Activated naive CD4-positive, alpha-beta T cell treated with anti-CD3 and anti-CD28 coated beads, Interleukin-2, amount 10 ng/mL, durations not matched to agents 7 days and 5 days (primary cell): ENCODE data around the gene CD19.
A peak's percentile ranks its signal among the peaks of the same experiment; 100 is the strongest.
"Not testable (repeated sequence)": the region's sequence is repeated elsewhere in the genome, so short reads cannot be mapped to it uniquely, and the experiment has no call there.

Experiments used
- CTCF ChIA-PET: fragments of 350-600 bp; sonication (Branson Sonifier 250); formaldehyde crosslinking; loops from one replicate; lab custom pipeline; 2021; ENCODE audit warnings: antibody characterized with exemption; lab: Charles Lee
- DNase-seq: peaks from one replicate; pipeline ENCODE4 v3.0.0-alpha.2; 2020
- H3K27ac Mint-ChIP-seq: one replicate; pipeline ENCODE4 v1.8.0; 2021; ENCODE audit warnings: mild to moderate bottlenecking, moderate library complexity, mixed read lengths
- H3K27me3 Mint-ChIP-seq: one replicate; pipeline ENCODE4 v1.8.0; 2021; ENCODE audit warnings: mild to moderate bottlenecking, mixed read lengths
- H3K36me3 Mint-ChIP-seq: one replicate; pipeline ENCODE4 v1.8.0; 2021; ENCODE audit warnings: mixed read lengths
- H3K4me1 Mint-ChIP-seq: one replicate; pipeline ENCODE4 v1.8.0; 2021; ENCODE audit warnings: mixed read lengths
- H3K4me3 Mint-ChIP-seq: one replicate; pipeline ENCODE4 v1.8.0; 2021; ENCODE audit warnings: mild to moderate bottlenecking, moderate library complexity, mixed read lengths
- H3K9me3 Mint-ChIP-seq: one replicate; pipeline ENCODE4 v1.8.0; 2021; ENCODE audit warnings: mixed read lengths

Gene CD19

DNA sequence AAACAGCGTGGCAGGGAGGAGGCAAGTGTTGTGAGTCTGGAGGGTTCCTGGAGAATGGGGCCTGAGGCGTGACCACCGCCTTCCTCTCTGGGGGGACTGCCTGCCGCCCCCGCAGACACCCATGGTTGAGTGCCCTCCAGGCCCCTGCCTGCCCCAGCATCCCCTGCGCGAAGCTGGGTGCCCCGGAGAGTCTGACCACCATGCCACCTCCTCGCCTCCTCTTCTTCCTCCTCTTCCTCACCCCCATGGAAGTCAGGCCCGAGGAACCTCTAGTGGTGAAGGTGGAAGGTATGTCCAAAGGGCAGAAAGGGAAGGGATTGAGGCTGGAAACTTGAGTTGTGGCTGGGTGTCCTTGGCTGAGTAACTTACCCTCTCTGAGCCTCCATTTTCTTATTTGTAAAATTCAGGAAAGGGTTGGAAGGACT lies at the start of gene CD19:
TSS of gene CD19 (plus strand) at position 171 of the 425 bp plus-strand sequence. CDS start at position 201, 30 bp downstream.
- CTCF ChIA-PET: interaction anchor here (1.8 to 2.2 kb wide), 2 partner anchors 13 to 58 kb away, joined by 4 to 7 read pairs; no protein-coding TSS in a partner anchor
- Mint-ChIP-seq H3K36me3 (no peaks in the 10 kb centered on the region), H3K4me1 (peaks cover 34% of the 10 kb centered on the region), H3K4me3 (no peak within 1 kb of the TSS), H3K27ac (peak within 1 kb of the TSS; percentile 35), H3K27me3 (peaks cover 14% of the 10 kb centered on the region), H3K9me3 (no peaks in the 10 kb centered on the region)
- no peak for DNase-seq

DNA sequence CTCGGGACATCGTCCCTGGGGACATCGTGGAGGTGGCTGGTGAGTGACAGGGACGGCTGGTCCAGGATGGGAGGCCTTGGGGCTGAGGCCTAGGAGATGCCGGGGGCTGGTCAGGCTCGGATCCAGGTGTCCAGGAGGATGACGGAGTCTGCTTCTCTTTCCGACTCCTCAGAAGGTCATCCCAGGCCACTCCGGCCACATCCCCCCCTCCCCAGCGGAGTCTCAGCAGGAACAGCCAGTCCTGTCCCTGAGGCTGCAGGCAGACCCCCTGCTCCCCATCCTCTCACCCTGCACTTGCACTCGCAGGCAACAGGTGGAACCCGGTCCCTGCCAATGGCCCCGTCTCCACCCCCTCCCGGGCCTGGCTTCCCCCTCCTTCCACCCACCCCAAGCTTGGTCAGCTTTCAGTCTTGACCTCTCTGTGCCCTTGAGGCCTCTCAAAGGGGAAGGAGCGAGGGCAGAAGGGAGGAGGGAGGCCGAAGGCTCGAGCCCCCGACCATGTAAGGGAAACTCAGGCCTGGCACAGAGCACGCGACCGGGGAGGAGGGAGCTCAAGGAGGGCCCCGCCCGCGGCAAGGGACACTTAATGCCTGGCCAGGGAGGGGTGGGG lies 49.1 kb upstream of the CD19 start:
- Mint-ChIP-seq H3K27ac (no peak overlapping the region), H3K9me3 (no peaks in the 10 kb centered on the region), H3K4me3 (no peak overlapping the region), H3K4me1 (peaks cover 30% of the 10 kb centered on the region), H3K27me3 (peaks cover 10% of the 10 kb centered on the region), H3K36me3 (no peaks in the 10 kb centered on the region)
- DNase-seq: no peak
- CTCF ChIA-PET: no interaction called here

DNA sequence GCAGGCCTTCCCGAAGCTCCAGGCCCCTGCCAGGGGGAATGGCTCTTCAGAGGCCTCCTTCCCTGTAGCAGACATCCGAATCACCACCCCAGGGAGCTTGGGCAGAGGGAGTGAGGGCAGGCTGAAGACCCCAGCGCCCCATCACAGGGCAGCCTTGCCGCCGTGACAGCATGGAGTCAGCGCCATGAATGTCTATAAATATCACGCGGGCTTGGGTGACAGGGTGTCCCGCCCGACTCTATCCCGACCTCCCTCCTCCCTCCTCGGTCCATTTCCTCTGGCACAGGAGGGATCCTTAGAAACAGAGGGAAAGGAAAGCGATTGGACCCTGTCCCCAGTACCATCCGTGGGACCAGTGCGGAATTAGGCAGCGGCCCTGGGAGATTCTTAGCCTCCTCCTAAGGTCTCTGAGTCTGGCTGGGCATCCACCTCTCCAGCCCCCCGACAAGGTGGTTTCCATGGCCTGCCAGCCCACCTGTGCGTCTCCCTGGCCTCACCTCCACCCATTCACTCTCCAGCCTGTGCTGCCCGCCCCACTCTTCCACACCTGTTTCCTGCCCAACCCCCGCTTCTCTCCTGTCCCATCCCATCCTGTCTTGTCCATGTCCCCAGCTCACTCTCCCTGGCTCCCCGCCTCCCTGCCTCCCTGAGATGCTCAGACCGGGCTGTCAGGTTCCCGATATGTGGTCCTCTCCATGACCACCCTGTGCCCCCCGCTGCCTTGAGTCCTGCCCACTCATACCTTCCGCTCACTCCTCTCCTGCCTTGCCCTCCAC lies 48.4 kb upstream of the CD19 start:
- Mint-ChIP-seq H3K9me3 (no peaks in the 10 kb centered on the region), H3K36me3 (no peaks in the 10 kb centered on the region), H3K27me3 (peaks cover 10% of the 10 kb centered on the region), H3K27ac (peak overlapping the region; percentile 9), H3K4me1 (peaks cover 25% of the 10 kb centered on the region), H3K4me3 (no peak overlapping the region)
- CTCF ChIA-PET: no interaction called here
- DNase-seq: no peak

DNA sequence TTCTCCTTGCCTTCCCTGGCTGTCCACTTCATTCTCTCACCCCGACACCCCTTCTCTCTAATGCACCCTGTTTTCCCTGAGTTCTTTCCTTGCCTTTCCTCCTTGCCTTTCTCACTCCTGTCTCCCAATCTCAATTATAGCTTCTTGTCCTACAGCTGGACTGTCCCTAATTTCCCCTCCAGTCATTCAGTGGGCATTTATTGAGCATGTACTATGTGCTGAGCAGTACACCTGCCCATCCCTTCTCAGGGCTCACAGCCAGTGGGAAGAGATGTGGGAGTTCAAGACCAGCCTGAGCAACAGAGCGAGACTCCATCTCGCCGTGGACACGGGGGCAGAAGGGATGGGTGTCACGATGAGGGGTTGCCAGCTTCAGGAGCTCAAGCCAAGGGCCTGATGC lies 47.7 kb upstream of the CD19 start:
- H3K27me3 Mint-ChIP-seq: peaks cover 10% of the 10 kb centered on the region
- H3K36me3 Mint-ChIP-seq: no peaks in the 10 kb centered on the region
- H3K27ac Mint-ChIP-seq: no peak overlapping the region
- H3K9me3 Mint-ChIP-seq: no peaks in the 10 kb centered on the region
- H3K4me1 Mint-ChIP-seq: peaks cover 19% of the 10 kb centered on the region
- H3K4me3 Mint-ChIP-seq: no peak overlapping the region
- no peak for DNase-seq
- CTCF ChIA-PET: interaction anchor here (0.7 kb wide), 1 partner anchor 11 kb away, joined by 3 read pairs; no protein-coding TSS in a partner anchor

DNA sequence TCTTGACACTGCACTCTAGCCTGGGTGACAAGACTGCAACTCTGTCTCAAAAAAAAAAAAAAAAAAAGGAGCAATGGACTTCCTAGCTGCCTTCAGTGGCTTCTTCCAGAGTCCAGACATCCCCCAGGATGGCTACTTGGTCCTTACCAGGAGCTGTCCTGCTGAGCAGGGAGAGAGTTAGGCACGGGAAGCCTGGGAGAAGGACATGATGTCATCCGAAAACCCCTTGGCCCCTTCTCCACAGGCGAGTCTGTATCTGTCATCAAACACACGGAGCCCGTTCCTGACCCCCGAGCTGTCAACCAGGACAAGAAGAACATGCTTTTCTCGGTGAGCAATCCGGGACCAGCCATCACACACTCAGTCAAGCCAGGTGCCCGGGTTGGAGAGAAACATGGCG lies 44.8 kb upstream of the CD19 start:
- Mint-ChIP-seq H3K4me3 (no peak overlapping the region), H3K4me1 (no peaks in the 10 kb centered on the region), H3K36me3 (no peaks in the 10 kb centered on the region), H3K27me3 (peaks cover 5% of the 10 kb centered on the region), H3K9me3 (no peaks in the 10 kb centered on the region), H3K27ac (no peak overlapping the region)
- CTCF ChIA-PET: no interaction called here
- DNase-seq: no peak

DNA sequence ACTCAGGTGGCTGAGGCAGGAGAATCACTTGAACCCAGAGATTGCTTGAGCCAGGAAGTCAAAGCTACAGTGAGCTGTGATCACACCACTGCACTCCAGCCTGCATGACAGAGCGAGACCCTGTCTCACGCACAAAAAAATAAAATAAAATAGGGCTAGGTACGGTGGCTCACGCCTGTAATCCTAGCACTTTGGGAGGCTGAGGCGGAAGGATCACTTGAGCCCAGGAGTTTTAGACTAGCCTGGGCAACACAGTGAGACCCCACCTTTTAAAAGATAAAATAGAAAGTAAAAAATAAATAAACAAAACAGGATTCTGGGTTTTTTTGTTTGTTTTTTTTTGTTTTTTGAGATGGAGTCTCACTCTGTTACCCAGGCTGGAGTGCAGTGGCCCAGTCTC lies 41.4 kb upstream of the CD19 start:
- H3K4me1 Mint-ChIP-seq, DNase-seq, CTCF ChIA-PET: not testable (repeated sequence)

GRCh38 chr16:28891964-28892890 lies 39.5 kb upstream of the CD19 start:
- DNase-seq: no peak
- no peaks in the 10 kb centered on the region for H3K4me1 Mint-ChIP-seq
- H3K27me3 Mint-ChIP-seq: no peaks in the 10 kb centered on the region
- H3K27ac Mint-ChIP-seq: no peak overlapping the region
- H3K36me3 Mint-ChIP-seq: no peaks in the 10 kb centered on the region
- CTCF ChIA-PET: no interaction called here
- H3K9me3 Mint-ChIP-seq: no peaks in the 10 kb centered on the region
- H3K4me3 Mint-ChIP-seq: no peak overlapping the region

More for the DNA sequence above, 41.4 kb upstream of the CD19 start:
- H3K36me3 Mint-ChIP-seq, H3K4me3 Mint-ChIP-seq, H3K27ac Mint-ChIP-seq, H3K27me3 Mint-ChIP-seq, H3K9me3 Mint-ChIP-seq: not testable (repeated sequence)

DNA sequence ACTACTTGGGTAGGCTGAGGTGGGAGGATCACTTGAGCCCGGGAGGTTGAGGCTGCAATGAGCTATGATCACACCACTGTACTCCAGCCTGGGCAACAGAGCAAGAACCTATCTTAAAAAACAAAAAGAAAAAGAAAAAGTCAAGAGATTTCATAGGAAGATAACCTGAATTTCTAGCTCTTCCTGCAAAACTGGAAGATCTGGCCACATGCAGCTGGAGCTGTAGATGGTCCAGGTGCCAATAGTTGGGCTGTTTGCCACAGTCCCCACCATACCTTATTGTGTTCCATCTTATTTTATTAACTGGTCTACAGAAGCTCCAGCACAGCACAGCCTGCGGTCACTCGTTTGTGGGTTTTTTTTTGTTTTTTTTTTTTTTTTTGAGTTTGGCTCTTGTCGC lies 38.5 kb upstream of the CD19 start:
- Mint-ChIP-seq H3K4me3 (no peak overlapping the region), H3K27me3 (no peaks in the 10 kb centered on the region), H3K27ac (no peak overlapping the region), H3K4me1 (no peaks in the 10 kb centered on the region), H3K36me3 (no peaks in the 10 kb centered on the region), H3K9me3 (no peaks in the 10 kb centered on the region)
- DNase-seq: no peak
- CTCF ChIA-PET: no interaction called here

DNA sequence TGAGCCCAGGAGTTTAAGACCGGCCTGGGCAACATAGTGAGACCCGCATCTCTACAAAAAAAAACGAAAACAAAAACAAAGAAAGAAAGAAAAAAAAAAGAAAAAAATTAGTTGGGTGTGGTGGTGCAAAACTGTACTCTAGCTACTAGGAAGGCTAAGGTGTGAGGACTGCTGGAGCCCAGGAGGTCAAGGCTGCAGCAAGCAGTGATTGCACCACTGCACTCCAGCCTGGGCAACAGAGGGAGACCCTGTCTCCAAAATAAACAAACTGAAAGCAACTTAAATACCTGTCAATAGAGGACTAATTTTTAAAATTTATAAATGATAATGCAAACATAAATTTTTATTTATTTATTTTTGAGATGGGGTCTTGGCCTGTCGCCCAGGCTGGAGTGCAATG lies 36.2 kb upstream of the CD19 start:
- Mint-ChIP-seq H3K4me3 (no peak overlapping the region), H3K27ac (no peak overlapping the region), H3K9me3 (no peaks in the 10 kb centered on the region), H3K36me3 (no peaks in the 10 kb centered on the region), H3K4me1 (peaks cover 4% of the 10 kb centered on the region), H3K27me3 (no peaks in the 10 kb centered on the region)
- DNase-seq: no peak
- CTCF ChIA-PET: no interaction called here

DNA sequence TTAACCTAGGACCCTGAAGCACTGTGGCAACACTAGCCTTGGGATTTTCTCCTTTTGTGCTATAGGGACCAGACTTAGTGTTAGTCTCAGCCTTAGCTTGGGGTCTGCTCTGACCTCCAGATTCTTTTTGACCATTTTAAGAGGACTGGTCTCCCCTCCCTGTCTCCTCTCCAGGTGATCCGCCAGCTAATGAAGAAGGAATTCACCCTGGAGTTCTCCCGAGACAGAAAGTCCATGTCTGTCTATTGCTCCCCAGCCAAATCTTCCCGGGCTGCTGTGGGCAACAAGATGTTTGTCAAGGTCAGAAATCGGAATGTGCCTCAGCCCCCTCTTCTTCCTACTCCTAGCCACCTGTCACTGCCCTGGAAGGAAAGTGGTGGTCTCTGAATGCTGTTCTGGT lies 33.9 kb upstream of the CD19 start:
- no peaks in the 10 kb centered on the region for H3K27me3 Mint-ChIP-seq
- CTCF ChIA-PET: no interaction called here

DNA sequence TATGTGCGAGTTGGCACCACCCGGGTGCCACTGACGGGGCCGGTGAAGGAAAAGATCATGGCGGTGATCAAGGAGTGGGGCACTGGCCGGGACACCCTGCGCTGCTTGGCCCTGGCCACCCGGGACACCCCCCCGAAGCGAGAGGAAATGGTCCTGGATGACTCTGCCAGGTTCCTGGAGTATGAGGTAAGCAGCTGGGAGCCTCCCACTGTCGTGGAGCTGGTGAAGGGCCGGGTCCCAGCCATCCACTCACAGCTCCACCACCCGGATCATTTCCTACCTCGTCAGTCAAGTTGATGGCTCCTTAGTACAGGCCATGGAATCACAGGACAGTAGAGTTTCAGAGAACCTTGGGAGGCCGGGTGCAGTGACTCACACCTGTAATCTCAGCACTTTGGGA lies 33.5 kb upstream of the CD19 start:
- CTCF ChIA-PET: no interaction called here
- H3K36me3 Mint-ChIP-seq: no peaks in the 10 kb centered on the region
- H3K4me1 Mint-ChIP-seq: peaks cover 7% of the 10 kb centered on the region
- H3K9me3 Mint-ChIP-seq: no peaks in the 10 kb centered on the region
- H3K27ac Mint-ChIP-seq: no peak overlapping the region
- H3K4me3 Mint-ChIP-seq: no peak overlapping the region
- H3K27me3 Mint-ChIP-seq: no peaks in the 10 kb centered on the region
- no peak for DNase-seq

More for the DNA sequence above, 33.9 kb upstream of the CD19 start:
- no peak for DNase-seq
- Mint-ChIP-seq H3K4me3 (no peak overlapping the region), H3K27ac (no peak overlapping the region), H3K4me1 (peaks cover 7% of the 10 kb centered on the region), H3K9me3 (no peaks in the 10 kb centered on the region), H3K36me3 (no peaks in the 10 kb centered on the region)

DNA sequence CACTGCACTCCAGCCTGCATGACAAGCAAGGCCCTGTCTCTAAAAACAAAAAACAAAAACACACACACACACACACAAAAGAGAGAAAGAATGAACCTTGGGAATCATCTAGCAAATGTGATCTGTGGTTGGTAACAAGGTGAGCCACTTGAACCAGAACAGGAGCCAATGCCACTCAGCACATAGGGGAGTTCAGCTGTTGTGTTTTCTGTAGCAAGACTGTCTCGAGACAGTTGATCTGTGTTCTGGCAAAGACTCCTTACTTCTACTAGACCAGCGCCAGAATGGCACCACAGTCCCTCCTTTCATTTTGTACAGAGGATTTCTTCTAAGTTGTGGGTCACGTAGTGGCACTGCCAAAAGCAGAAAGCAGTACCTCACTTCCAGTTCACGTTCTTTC lies 32.8 kb upstream of the CD19 start:
- H3K4me1 Mint-ChIP-seq: peaks cover 7% of the 10 kb centered on the region
- H3K4me3 Mint-ChIP-seq: no peak overlapping the region
- H3K27ac Mint-ChIP-seq: no peak overlapping the region
- H3K27me3 Mint-ChIP-seq: no peaks in the 10 kb centered on the region
- no peaks in the 10 kb centered on the region for H3K9me3 Mint-ChIP-seq
- no peak for DNase-seq
- H3K36me3 Mint-ChIP-seq: no peaks in the 10 kb centered on the region
- CTCF ChIA-PET: no interaction called here

- Mint-ChIP-seq H3K4me1 (peaks cover 7% of the 10 kb centered on the region), H3K4me3 (no peak overlapping the region), H3K27me3 (no peaks in the 10 kb centered on the region), H3K36me3 (no peaks in the 10 kb centered on the region), H3K9me3 (no peaks in the 10 kb centered on the region), H3K27ac (no peak overlapping the region)
- CTCF ChIA-PET: interaction anchor here (0.8 kb wide), 1 partner anchor 45 kb away, joined by 3 read pairs; no protein-coding TSS in a partner anchor
- no peak for DNase-seq
Measured at GRCh38 chr16:28899882-28900590, 31.7 kb upstream of the CD19 start.

- Mint-ChIP-seq H3K27ac (no peak overlapping the region), H3K27me3 (no peaks in the 10 kb centered on the region)
Measured at GRCh38 chr16:28900601-28901000, 31.2 kb upstream of the CD19 start.

More at GRCh38 chr16:28900601-28901000, 31.2 kb upstream of the CD19 start:
- H3K4me1 Mint-ChIP-seq: peaks cover 7% of the 10 kb centered on the region
- no peak for DNase-seq
- peaks cover under 1% of the 10 kb centered on the region for H3K36me3 Mint-ChIP-seq
- no peak overlapping the region for H3K4me3 Mint-ChIP-seq
- H3K9me3 Mint-ChIP-seq: no peaks in the 10 kb centered on the region
- CTCF ChIA-PET: no interaction called here
